Measurements from ENCODE around the gene RAB4A. TPM values are rescaled to one million over a fixed set of nuclear protein-coding genes. Genes with fewer than 3 reads are reported as not detected.

RAB4A gene
- total and polyA plus RNA-seq, 9 of the 15 experiments (the other 6 are each of a cell fraction or from before 2014, with no cell fraction given), result 8.3 to 61.0 (median 26.7) TPM

GRCh38 chr1:229270547-229271447, at the start of gene RAB4A (continued):
- TF ChIP-seq MAZ (CRISPR knock-in tag; conservative IDR thresholded peaks at IDR 0.05 in 1 of 2, IDR thresholded peaks at IDR 0.05 in 1 of 2), result peak; percentile 85 to 93
- no peak for TF ChIP-seq NR2C1 (IDR thresholded peaks at IDR 0.05)
- TF ChIP-seq NR2C1 (tag; IDR thresholded peaks at IDR 0.05), result peak; percentile 34; the same call in 1 of the 2 replicates
- TF ChIP-seq TAL1 (IDR thresholded peaks at IDR 0.05), result no peak
- TF ChIP-seq ZNF232 (CRISPR knock-in tag; IDR thresholded peaks at IDR 0.05), result no peak
- peak; percentile 98 for TF ChIP-seq MYC (IDR thresholded peaks at IDR 0.05; ENCODE audit: low read depth, low read length)
- TF ChIP-seq MYC (CRISPR knock-in tag; IDR thresholded peaks at IDR 0.05; ENCODE audit: borderline replicate concordance, low read depth), result peak; percentile 69; the same call in 1 of the 2 replicates
- TF ChIP-seq TGIF2 (CRISPR knock-in tag; IDR thresholded peaks at IDR 0.05), result 0 out of 2 replicates have a peak, but pooled peaks have one; percentile 40
- TF ChIP-seq NCOA1 (IDR thresholded peaks at IDR 0.05; ENCODE audit: low read depth), result no peak
- TF ChIP-seq JUNB (CRISPR knock-in tag; conservative IDR thresholded peaks at IDR 0.05), result no peak
- TF ChIP-seq TEAD1 (CRISPR knock-in tag; IDR thresholded peaks at IDR 0.05), result peak; percentile 50 to 85; a peak in 2 of 4 replicates
- no peak for TF ChIP-seq BCOR (IDR thresholded peaks at IDR 0.05)
- TF ChIP-seq ASH1L (IDR thresholded peaks at IDR 0.05; ENCODE audit: borderline replicate concordance, low read depth, partially characterized antibody), result no peak
- TF ChIP-seq KHSRP (IDR thresholded peaks at IDR 0.05), result no peak
- no peak for TF ChIP-seq SRSF1 (IDR thresholded peaks at IDR 0.05; ENCODE audit: low read depth, low read length)
- TF ChIP-seq IFI16 (CRISPR knock-in tag; IDR thresholded peaks at IDR 0.05), result no peak
- no peak; the same call in 1 of the 2 replicates for TF ChIP-seq PML (IDR thresholded peaks at IDR 0.05; ENCODE audit: low read length)
- TF ChIP-seq ZC3H11A (IDR thresholded peaks at IDR 0.05; ENCODE audit: low read depth, low read length), result no peak
- TF ChIP-seq CHCHD3 (CRISPR knock-in tag; IDR thresholded peaks at IDR 0.05), result no peak
- no peak for TF ChIP-seq NR2F6 (CRISPR knock-in tag; IDR thresholded peaks at IDR 0.05)
- no peak for TF ChIP-seq ZNF324 (CRISPR knock-in tag; IDR thresholded peaks at IDR 0.05)
- TF ChIP-seq OTX1 (CRISPR knock-in tag; IDR thresholded peaks at IDR 0.05), result peak; percentile 81; the same call in 1 of the 2 replicates
- TF ChIP-seq FOXK2 (conservative IDR thresholded peaks at IDR 0.05 in 1 of 2, IDR thresholded peaks at IDR 0.05 in 1 of 2; ENCODE audit: low read depth in 2 of 2), result no peak
- TF ChIP-seq EP400 (IDR thresholded peaks at IDR 0.05), result peak; percentile 82
- peak; percentile 37; the same call in 1 of the 2 replicates for TF ChIP-seq AFF4 (CRISPR knock-in tag; IDR thresholded peaks at IDR 0.05)
